Ishikawa (cell line): ENCODE measurements around the gene KDM4B.

Experiments
- CEBPB ChIP-seq: IDR thresholded peaks from 2 replicates; pipeline ENCODE4 v1.6.1; 2012
- CREB1 ChIP-seq: IDR thresholded peaks from 2 replicates; pipeline ENCODE4 v1.6.1; 2012; ENCODE audit warnings: low read depth
- EP300 ChIP-seq: IDR thresholded peaks from 2 replicates; pipeline ENCODE4 v1.6.1; 2012; ENCODE audit warnings: borderline replicate concordance
- MAX ChIP-seq: IDR thresholded peaks from 2 replicates; pipeline ENCODE4 v1.6.1; 2012
- NFIC ChIP-seq: IDR thresholded peaks from 2 replicates; pipeline ENCODE4 v1.6.1; 2012
- RAD21 ChIP-seq: IDR thresholded peaks from 2 replicates; pipeline ENCODE4 v1.6.1; 2012; ENCODE audit warnings: low read depth
- REST ChIP-seq: IDR thresholded peaks from 2 replicates; pipeline ENCODE4 v1.6.1; 2012; ENCODE audit warnings: low read depth, mild to moderate bottlenecking
- TAF1 ChIP-seq: IDR thresholded peaks from 2 replicates; pipeline ENCODE4 v1.6.1; 2012; ENCODE audit warnings: low read depth, mild to moderate bottlenecking

DNA sequence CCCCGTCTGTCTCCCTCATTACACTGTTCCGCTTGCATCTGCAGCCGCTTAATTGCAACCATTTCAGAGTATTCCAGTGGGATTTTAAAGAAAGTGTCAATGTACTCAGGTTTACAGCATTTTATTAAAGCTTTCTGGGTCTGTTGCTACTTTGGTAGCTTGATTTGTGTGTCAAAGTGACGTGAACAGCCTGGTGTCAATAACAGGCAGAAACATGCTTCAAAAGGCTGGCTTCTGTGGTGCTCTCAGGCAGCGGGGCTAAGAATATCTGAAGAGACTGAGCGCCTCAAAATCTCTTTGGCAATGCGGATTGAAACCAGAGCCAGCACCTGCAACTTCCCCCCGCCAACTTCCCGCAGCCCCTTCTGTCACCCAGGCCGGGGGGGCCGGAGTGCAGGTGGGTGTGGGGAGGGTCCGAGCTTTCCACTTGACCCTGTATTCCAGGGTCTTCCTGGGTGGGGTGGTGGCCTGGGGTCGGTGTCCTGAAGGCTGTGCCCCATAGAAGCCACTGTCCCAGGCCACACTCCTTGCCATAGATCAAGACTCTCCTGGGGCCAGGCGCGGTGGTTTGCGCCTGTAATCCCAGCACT is 81.2 kb downstream of the KDM4B start:
- TF ChIP-seq EP300 (no peak), CEBPB (no peak), REST (no peak), CREB1 (no peak), MAX (no peak), RAD21 (no peak), TAF1 (no peak), NFIC (no peak)
